HTERT RPE-1 (cell line): ENCODE measurements around the gene TRIM54.

Source experiments
- in situ Hi-C: fragments of 300-500 bp; cut with MboI; formaldehyde crosslinking; loops from 4 replicates; pipeline ENCODE4 v1.14.3; 2020; ENCODE audit warnings: low sequenced_read_pairs

TRIM54 gene

GRCh38 chr2:27353762-27354596, 71.8 kb downstream of the TRIM54 start:
- in situ Hi-C loops = no loop called here

DNA sequence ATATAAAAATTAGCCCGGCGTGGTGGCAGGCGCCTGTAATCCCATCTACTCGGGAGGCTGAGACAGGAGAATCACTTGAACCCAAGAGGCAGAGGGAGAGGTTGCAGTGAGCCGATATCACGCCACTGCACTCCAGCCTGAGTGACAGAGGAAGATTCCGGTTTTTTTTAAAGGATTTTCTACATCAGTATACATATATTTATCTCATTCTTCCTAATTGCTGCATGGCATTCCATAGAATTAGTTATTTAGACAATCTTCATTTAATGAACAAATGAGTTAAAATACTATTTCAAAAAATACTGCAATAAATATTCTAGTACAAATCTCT, 72.3 kb downstream of the TRIM54 start:
- in situ Hi-C loops = no loop called here

- in situ Hi-C loops = no loop called here
These were observed 73.8 kb downstream of the TRIM54 start for GRCh38 chr2:27356056-27356381.

GRCh38 chr2:27356382-27357181, 74.4 kb downstream of the TRIM54 start, which contains the start of gene GTF3C2:
Gene GTF3C2 (minus strand): TSS chr2:27356764. CDS start chr2:27343554, 13,210 bp downstream.
- in situ Hi-C loops = no loop called here
